Progenitor cell of endocrine pancreas (in vitro differentiated cells): ENCODE measurements around the gene TAB2. TPM values are rescaled to one million over a fixed set of nuclear protein-coding genes. Genes with fewer than 3 reads are reported as not detected.

Experiments used
- DNase-seq: peaks from one replicate; pipeline ENCODE4 v3.0.0; 2021; ENCODE audit warnings: low spot score; ENCODE audit not compliant: unreplicated experiment
- H3K27ac Mint-ChIP-seq: 2 replicates; pipeline ENCODE4 v1.8.0; 2021; ENCODE audit warnings: mild to moderate bottlenecking, moderate library complexity, mixed read lengths
- H3K27me3 Mint-ChIP-seq: 2 replicates; pipeline ENCODE4 v1.8.0; 2021; ENCODE audit warnings: mixed read lengths
- H3K36me3 Mint-ChIP-seq: 2 replicates; pipeline ENCODE4 v1.8.0; 2022; ENCODE audit warnings: mixed read lengths; ENCODE audit not compliant: insufficient read depth
- H3K4me1 Mint-ChIP-seq: 2 replicates; pipeline ENCODE4 v1.8.0; 2021; ENCODE audit warnings: low read depth, mixed read lengths
- H3K4me3 Mint-ChIP-seq: 2 replicates; pipeline ENCODE4 v1.8.0; 2021; ENCODE audit warnings: low read depth, mild to moderate bottlenecking, moderate library complexity, mixed read lengths
- H3K9me3 Mint-ChIP-seq: 2 replicates; pipeline ENCODE4 v1.8.0; 2021; ENCODE audit warnings: low read depth, mixed read lengths
- CTCF ChIP-seq: fragments of 200-600 bp; sonication (generic); IDR thresholded peaks from one replicate; pipeline ENCODE4 v1.5.0; 2021; ENCODE audit warnings: antibody characterized with exemption, mild to moderate bottlenecking; ENCODE audit not compliant: unreplicated experiment
- total RNA-seq: library from RNA; stranded (reverse); gene quantifications from 2 replicates; pipeline ENCODE4 v1.2.1, GENCODE V29; 2021

The TAB2 gene
- total RNA-seq, 1 donor from 2014 or later: 58.0 TPM

- no peak for TF ChIP-seq CTCF
- H3K36me3 Mint-ChIP-seq: peaks cover 5% of the 10 kb centered on the region
- H3K27me3 Mint-ChIP-seq: no peaks in the 10 kb centered on the region
- no peak overlapping the region for H3K27ac Mint-ChIP-seq
- no peak for DNase-seq
- no peak overlapping the region for H3K4me3 Mint-ChIP-seq
- no peaks in the 10 kb centered on the region for H3K9me3 Mint-ChIP-seq
- peaks cover 4% of the 10 kb centered on the region for H3K4me1 Mint-ChIP-seq
These were observed 54.5 kb downstream of the TAB2 start for GRCh38 chr6:149372062-149372461.

GRCh38 chr6:149373511-149373910 lies 56.0 kb downstream of the TAB2 start:
- Mint-ChIP-seq H3K36me3 (peaks cover 14% of the 10 kb centered on the region), H3K4me3 (no peak overlapping the region), H3K4me1 (peaks cover 4% of the 10 kb centered on the region), H3K27ac (no peak overlapping the region), H3K9me3 (no peaks in the 10 kb centered on the region), H3K27me3 (no peaks in the 10 kb centered on the region)
- DNase-seq: no peak
- no peak for TF ChIP-seq CTCF

- H3K36me3 Mint-ChIP-seq: peaks cover 33% of the 10 kb centered on the region
- H3K27me3 Mint-ChIP-seq: no peaks in the 10 kb centered on the region
- no peak overlapping the region for H3K27ac Mint-ChIP-seq
- H3K9me3 Mint-ChIP-seq: no peaks in the 10 kb centered on the region
- peaks cover 12% of the 10 kb centered on the region for H3K4me1 Mint-ChIP-seq
- DNase-seq: no peak
- no peak overlapping the region for H3K4me3 Mint-ChIP-seq
- no peak for TF ChIP-seq CTCF
These were observed 62.5 kb downstream of the TAB2 start for GRCh38 chr6:149379977-149380376.

- peaks cover 12% of the 10 kb centered on the region for H3K4me1 Mint-ChIP-seq
- H3K36me3 Mint-ChIP-seq: peaks cover 33% of the 10 kb centered on the region
- H3K9me3 Mint-ChIP-seq: no peaks in the 10 kb centered on the region
- no peak for TF ChIP-seq CTCF
- no peak overlapping the region for H3K4me3 Mint-ChIP-seq
- no peak overlapping the region for H3K27ac Mint-ChIP-seq
- DNase-seq: no peak
- no peaks in the 10 kb centered on the region for H3K27me3 Mint-ChIP-seq
These were observed 63.0 kb downstream of the TAB2 start for GRCh38 chr6:149380523-149380922.

- TF ChIP-seq CTCF: no peak
- DNase-seq: no peak
- Mint-ChIP-seq H3K4me1 (peaks cover 17% of the 10 kb centered on the region), H3K27ac (peak overlapping the region; percentile 59), H3K4me3 (no peak overlapping the region), H3K9me3 (no peaks in the 10 kb centered on the region), H3K36me3 (peaks cover 26% of the 10 kb centered on the region), H3K27me3 (no peaks in the 10 kb centered on the region)
These were observed 65.9 kb downstream of the TAB2 start for GRCh38 chr6:149383371-149383770.

- DNase-seq: no peak
- Mint-ChIP-seq H3K27me3 (no peaks in the 10 kb centered on the region), H3K27ac (no peak overlapping the region), H3K9me3 (no peaks in the 10 kb centered on the region), H3K36me3 (peaks cover 17% of the 10 kb centered on the region), H3K4me1 (peaks cover 17% of the 10 kb centered on the region), H3K4me3 (no peak overlapping the region)
- no peak for TF ChIP-seq CTCF
These were observed 67.0 kb downstream of the TAB2 start for GRCh38 chr6:149384464-149384863.
